Erythroblast (primary cell): ENCODE results near the gene STAT3.
"Not testable (repeated sequence)": the region's sequence is repeated elsewhere in the genome, so short reads cannot be mapped to it uniquely, and the experiment has no call there.

Source experiments
- DNase-seq, 2 experiments: peaks; one replicate each; lab custom pipeline; 2025; lab: John Stamatoyannopoulos, UW
- GATA1 ChIP-seq: IDR thresholded peaks from 2 replicates; pipeline ENCODE4 v1.6.1; 2011; ENCODE audit warnings: low read depth, mild to moderate bottlenecking, control low read depth, low read length, moderate library complexity
- POLR2A ChIP-seq: IDR thresholded peaks from 2 replicates; pipeline ENCODE4 v1.6.1; 2011; ENCODE audit warnings: mild to moderate bottlenecking, low read length

The STAT3 gene

GRCh38 chr17:42381898-42382297, 6.3 kb downstream of the STAT3 start:
- DNase-seq, result no peak
- TF ChIP-seq POLR2A (no peak), GATA1 (no peak)

- no peak for DNase-seq
- TF ChIP-seq GATA1 (no peak), POLR2A (no peak)
Measured at GRCh38 chr17:42380935-42381334, 7.3 kb downstream of the STAT3 start.

GRCh38 chr17:42378959-42379594, 9.2 kb downstream of the STAT3 start:
- no peak for DNase-seq
- TF ChIP-seq GATA1 (no peak), POLR2A (no peak)

- TF ChIP-seq GATA1 (no peak), POLR2A (no peak)
- no peak for DNase-seq
Measured at GRCh38 chr17:42378359-42378958, 9.8 kb downstream of the STAT3 start.

- TF ChIP-seq POLR2A (no peak), GATA1 (no peak)
- no peak for DNase-seq
Measured at GRCh38 chr17:42373896-42374295, 14.3 kb downstream of the STAT3 start.

GRCh38 chr17:42372142-42372541, 16.1 kb downstream of the STAT3 start:
- no peak for DNase-seq
- TF ChIP-seq GATA1 (no peak), POLR2A (no peak)

GRCh38 chr17:42368797-42369561, 19.3 kb downstream of the STAT3 start:
- DNase-seq, result peak; percentile 34 to 69

GRCh38 chr17:42368310-42368709, 19.9 kb downstream of the STAT3 start:
- not testable (repeated sequence) for DNase-seq

GRCh38 chr17:42366176-42367023, 21.8 kb downstream of the STAT3 start:
- not testable (repeated sequence) for DNase-seq

GRCh38 chr17:42365136-42365535, 23.1 kb downstream of the STAT3 start:
- peak in 1 of 2 experiments; percentile 42 for DNase-seq
- TF ChIP-seq GATA1, result no peak
- no peak for TF ChIP-seq POLR2A

GRCh38 chr17:42363767-42364585, 24.3 kb downstream of the STAT3 start:
- TF ChIP-seq POLR2A (no peak), GATA1 (no peak)
- DNase-seq, result peak; percentile 25 to 51

GRCh38 chr17:42363231-42363630, 25.0 kb downstream of the STAT3 start:
- DNase-seq, result no peak
- no peak for TF ChIP-seq POLR2A
- TF ChIP-seq GATA1, result no peak
